ENCODE results near the gene OPRL1.

Gene OPRL1

GRCh38 chr20:64071341-64072332 is 8.2 kb upstream of the OPRL1 start:
- H3K4me1 ChIP-seq (ENCODE audit: insufficient read depth, low read length) = no peaks in the 10 kb centered on the region
- H3K9ac ChIP-seq (ENCODE audit: low read depth, low read length) = no peak overlapping the region
- no peaks in the 10 kb centered on the region for H3K27me3 ChIP-seq (ENCODE audit: insufficient read depth, low read length)
- no peaks in the 10 kb centered on the region for H3K36me3 ChIP-seq (ENCODE audit: insufficient read depth, low read depth, low read length)
- H3K4me3 ChIP-seq (ENCODE audit: low read length) = no peak overlapping the region
- H3K27ac ChIP-seq (ENCODE audit: low read length) = no peak overlapping the region
- no peaks in the 10 kb centered on the region for H3K9me3 ChIP-seq (ENCODE audit: insufficient read depth, low read depth, low read length)

- no peak overlapping the region for H3K9ac ChIP-seq (ENCODE audit: low read depth, low read length)
- H3K36me3 ChIP-seq (ENCODE audit: insufficient read depth, low read depth, low read length) = no peaks in the 10 kb centered on the region
- H3K9me3 ChIP-seq (ENCODE audit: insufficient read depth, low read depth, low read length) = no peaks in the 10 kb centered on the region
- no peaks in the 10 kb centered on the region for H3K27me3 ChIP-seq (ENCODE audit: insufficient read depth, low read length)
- H3K4me3 ChIP-seq (ENCODE audit: low read length) = no peak overlapping the region
- no peaks in the 10 kb centered on the region for H3K4me1 ChIP-seq (ENCODE audit: insufficient read depth, low read length)
- H3K27ac ChIP-seq (ENCODE audit: low read length) = no peak overlapping the region
These were observed 7.3 kb upstream of the OPRL1 start for GRCh38 chr20:64072498-64073063.

GRCh38 chr20:64073476-64074183 is 6.3 kb upstream of the OPRL1 start:
- H3K27me3 ChIP-seq (ENCODE audit: insufficient read depth, low read length) = no peaks in the 10 kb centered on the region
- H3K27ac ChIP-seq (ENCODE audit: low read length) = no peak overlapping the region
- H3K4me3 ChIP-seq (ENCODE audit: low read length) = no peak overlapping the region
- H3K36me3 ChIP-seq (ENCODE audit: insufficient read depth, low read depth, low read length) = no peaks in the 10 kb centered on the region
- no peaks in the 10 kb centered on the region for H3K4me1 ChIP-seq (ENCODE audit: insufficient read depth, low read length)
- no peaks in the 10 kb centered on the region for H3K9me3 ChIP-seq (ENCODE audit: insufficient read depth, low read depth, low read length)
- H3K9ac ChIP-seq (ENCODE audit: low read depth, low read length) = no peak overlapping the region

GRCh38 chr20:64074184-64074789 is 5.6 kb upstream of the OPRL1 start:
- H3K27ac ChIP-seq (ENCODE audit: low read length) = no peak overlapping the region

GRCh38 chr20:64074963-64075362 is 4.9 kb upstream of the OPRL1 start:
- Histone ChIP-seq H3K9ac (ENCODE audit: low read depth, low read length) (no peak overlapping the region), H3K9me3 (ENCODE audit: insufficient read depth, low read depth, low read length) (no peaks in the 10 kb centered on the region), H3K27me3 (ENCODE audit: insufficient read depth, low read length) (peaks cover under 1% of the 10 kb centered on the region; the same call in 1 of the 2 replicates), H3K4me3 (ENCODE audit: low read length) (no peak overlapping the region), H3K4me1 (ENCODE audit: insufficient read depth, low read length) (no peaks in the 10 kb centered on the region), H3K36me3 (ENCODE audit: insufficient read depth, low read depth, low read length) (no peaks in the 10 kb centered on the region), H3K27ac (ENCODE audit: low read length) (no peak overlapping the region)

More at GRCh38 chr20:64074184-64074789, 5.6 kb upstream of the OPRL1 start:
- Histone ChIP-seq H3K9me3 (ENCODE audit: insufficient read depth, low read depth, low read length) (no peaks in the 10 kb centered on the region), H3K9ac (ENCODE audit: low read depth, low read length) (no peak overlapping the region), H3K36me3 (ENCODE audit: insufficient read depth, low read depth, low read length) (no peaks in the 10 kb centered on the region), H3K4me1 (ENCODE audit: insufficient read depth, low read length) (no peaks in the 10 kb centered on the region), H3K4me3 (ENCODE audit: low read length) (no peak overlapping the region), H3K27me3 (ENCODE audit: insufficient read depth, low read length) (no peaks in the 10 kb centered on the region)

GRCh38 chr20:64075556-64075955 is 4.3 kb upstream of the OPRL1 start:
- H3K27ac ChIP-seq (ENCODE audit: low read length) = no peak overlapping the region
- H3K9me3 ChIP-seq (ENCODE audit: insufficient read depth, low read depth, low read length) = no peaks in the 10 kb centered on the region
- H3K4me3 ChIP-seq (ENCODE audit: low read length) = no peak overlapping the region
- H3K9ac ChIP-seq (ENCODE audit: low read depth, low read length) = no peak overlapping the region
- no peaks in the 10 kb centered on the region for H3K4me1 ChIP-seq (ENCODE audit: insufficient read depth, low read length)
- H3K27me3 ChIP-seq (ENCODE audit: insufficient read depth, low read length) = peaks cover 6% of the 10 kb centered on the region
- no peaks in the 10 kb centered on the region for H3K36me3 ChIP-seq (ENCODE audit: insufficient read depth, low read depth, low read length)

- no peak overlapping the region for H3K9ac ChIP-seq (ENCODE audit: low read depth, low read length)
- H3K27me3 ChIP-seq (ENCODE audit: insufficient read depth, low read length) = peaks cover 14% of the 10 kb centered on the region
- H3K4me1 ChIP-seq (ENCODE audit: insufficient read depth, low read length) = no peaks in the 10 kb centered on the region
- H3K4me3 ChIP-seq (ENCODE audit: low read length) = no peak overlapping the region
- no peaks in the 10 kb centered on the region for H3K9me3 ChIP-seq (ENCODE audit: insufficient read depth, low read depth, low read length)
- H3K27ac ChIP-seq (ENCODE audit: low read length) = no peak overlapping the region
- H3K36me3 ChIP-seq (ENCODE audit: insufficient read depth, low read depth, low read length) = no peaks in the 10 kb centered on the region
These were observed 3.6 kb upstream of the OPRL1 start for GRCh38 chr20:64076061-64076997.

- Histone ChIP-seq H3K4me3 (ENCODE audit: low read length) (no peak overlapping the region), H3K4me1 (ENCODE audit: insufficient read depth, low read length) (no peaks in the 10 kb centered on the region), H3K9me3 (ENCODE audit: insufficient read depth, low read depth, low read length) (no peaks in the 10 kb centered on the region), H3K36me3 (ENCODE audit: insufficient read depth, low read depth, low read length) (no peaks in the 10 kb centered on the region), H3K27ac (ENCODE audit: low read length) (no peak overlapping the region), H3K9ac (ENCODE audit: low read depth, low read length) (no peak overlapping the region), H3K27me3 (ENCODE audit: insufficient read depth, low read length) (peaks cover 22% of the 10 kb centered on the region)
These were observed 2.8 kb upstream of the OPRL1 start for GRCh38 chr20:64077094-64077493.

GRCh38 chr20:64077541-64077875 is 2.4 kb upstream of the OPRL1 start:
- no peak overlapping the region for H3K4me3 ChIP-seq (ENCODE audit: low read length)
- peaks cover 26% of the 10 kb centered on the region for H3K27me3 ChIP-seq (ENCODE audit: insufficient read depth, low read length)
- no peak overlapping the region for H3K9ac ChIP-seq (ENCODE audit: low read depth, low read length)
- H3K36me3 ChIP-seq (ENCODE audit: insufficient read depth, low read depth, low read length) = no peaks in the 10 kb centered on the region
- H3K27ac ChIP-seq (ENCODE audit: low read length) = no peak overlapping the region
- H3K4me1 ChIP-seq (ENCODE audit: insufficient read depth, low read length) = no peaks in the 10 kb centered on the region
- no peaks in the 10 kb centered on the region for H3K9me3 ChIP-seq (ENCODE audit: insufficient read depth, low read depth, low read length)

- no peaks in the 10 kb centered on the region for H3K36me3 ChIP-seq (ENCODE audit: insufficient read depth, low read depth, low read length)
- peaks cover 3% of the 10 kb centered on the region for H3K4me1 ChIP-seq (ENCODE audit: insufficient read depth, low read length)
- H3K27ac ChIP-seq (ENCODE audit: low read length) = no peak overlapping the region
- H3K27me3 ChIP-seq (ENCODE audit: insufficient read depth, low read length) = peaks cover 31% of the 10 kb centered on the region
- H3K9ac ChIP-seq (ENCODE audit: low read depth, low read length) = no peak overlapping the region
- no peak overlapping the region for H3K4me3 ChIP-seq (ENCODE audit: low read length)
- H3K9me3 ChIP-seq (ENCODE audit: insufficient read depth, low read depth, low read length) = no peaks in the 10 kb centered on the region
These were observed 1.9 kb upstream of the OPRL1 start for GRCh38 chr20:64077876-64078551.
